22Rv1 (cell line): ENCODE data around the gene TMEM131.
"Not testable (repeated sequence)": the region's sequence is repeated elsewhere in the genome, so short reads cannot be mapped to it uniquely, and the experiment has no call there.

Source experiments
- H3K27ac ChIP-seq: fragments of 450-650 bp; 2 replicates; pipeline ENCODE4 v1.5.1; 2017
- ZFX ChIP-seq: fragments of 450-650 bp; IDR thresholded peaks from 2 replicates; pipeline ENCODE4 v1.6.1; 2017; ENCODE audit warnings: antibody characterized with exemption, borderline replicate concordance
- TF ChIP-seq, protein P1 (sequence below): fragments of 450-650 bp; IDR thresholded peaks from 2 replicates; pipeline ENCODE4 v1.5.1; 2017; ENCODE audit warnings: mild to moderate bottlenecking

Gene TMEM131

GRCh38 chr2:97907369-97908100 is 88.2 kb downstream of the TMEM131 start:
- H3K27ac ChIP-seq, result no peak overlapping the region
- TF ChIP-seq, protein P1, sequence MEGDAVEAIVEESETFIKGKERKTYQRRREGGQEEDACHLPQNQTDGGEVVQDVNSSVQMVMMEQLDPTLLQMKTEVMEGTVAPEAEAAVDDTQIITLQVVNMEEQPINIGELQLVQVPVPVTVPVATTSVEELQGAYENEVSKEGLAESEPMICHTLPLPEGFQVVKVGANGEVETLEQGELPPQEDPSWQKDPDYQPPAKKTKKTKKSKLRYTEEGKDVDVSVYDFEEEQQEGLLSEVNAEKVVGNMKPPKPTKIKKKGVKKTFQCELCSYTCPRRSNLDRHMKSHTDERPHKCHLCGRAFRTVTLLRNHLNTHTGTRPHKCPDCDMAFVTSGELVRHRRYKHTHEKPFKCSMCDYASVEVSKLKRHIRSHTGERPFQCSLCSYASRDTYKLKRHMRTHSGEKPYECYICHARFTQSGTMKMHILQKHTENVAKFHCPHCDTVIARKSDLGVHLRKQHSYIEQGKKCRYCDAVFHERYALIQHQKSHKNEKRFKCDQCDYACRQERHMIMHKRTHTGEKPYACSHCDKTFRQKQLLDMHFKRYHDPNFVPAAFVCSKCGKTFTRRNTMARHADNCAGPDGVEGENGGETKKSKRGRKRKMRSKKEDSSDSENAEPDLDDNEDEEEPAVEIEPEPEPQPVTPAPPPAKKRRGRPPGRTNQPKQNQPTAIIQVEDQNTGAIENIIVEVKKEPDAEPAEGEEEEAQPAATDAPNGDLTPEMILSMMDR, result no peak
- no peak for TF ChIP-seq ZFX

GRCh38 chr2:97906307-97906706 is 89.4 kb downstream of the TMEM131 start:
- H3K27ac ChIP-seq, result no peak overlapping the region
- TF ChIP-seq, protein P1, result no peak
- no peak for TF ChIP-seq ZFX

DNA sequence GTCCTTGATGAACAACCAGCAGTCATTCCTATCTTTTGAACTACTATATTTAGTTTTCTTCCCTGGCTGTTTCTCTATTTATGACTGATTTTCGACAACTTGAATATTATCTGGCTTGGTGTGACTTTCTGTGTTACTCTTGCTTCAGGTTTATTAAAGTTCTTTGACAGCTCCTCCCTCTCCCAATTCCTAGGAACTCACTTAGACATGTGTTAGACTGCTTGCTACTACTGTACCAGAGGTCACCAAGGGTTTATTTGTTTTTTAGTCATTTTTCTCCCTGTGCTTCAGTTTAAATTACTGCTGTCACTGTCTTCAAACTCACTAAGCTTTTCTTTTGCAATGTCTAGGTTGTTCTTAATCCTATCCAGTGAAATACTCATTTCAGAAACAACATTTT is 90.5 kb downstream of the TMEM131 start:
- TF ChIP-seq, protein P1, result no peak
- TF ChIP-seq ZFX, result no peak
- H3K27ac ChIP-seq, result no peak overlapping the region

GRCh38 chr2:97901862-97902261 is 93.9 kb downstream of the TMEM131 start:
- TF ChIP-seq, protein P1, result no peak
- TF ChIP-seq ZFX, result no peak
- no peak overlapping the region for H3K27ac ChIP-seq

- TF ChIP-seq, protein P1, result no peak
- TF ChIP-seq ZFX, result no peak
These were observed 94.9 kb downstream of the TMEM131 start for GRCh38 chr2:97900806-97901205.

DNA sequence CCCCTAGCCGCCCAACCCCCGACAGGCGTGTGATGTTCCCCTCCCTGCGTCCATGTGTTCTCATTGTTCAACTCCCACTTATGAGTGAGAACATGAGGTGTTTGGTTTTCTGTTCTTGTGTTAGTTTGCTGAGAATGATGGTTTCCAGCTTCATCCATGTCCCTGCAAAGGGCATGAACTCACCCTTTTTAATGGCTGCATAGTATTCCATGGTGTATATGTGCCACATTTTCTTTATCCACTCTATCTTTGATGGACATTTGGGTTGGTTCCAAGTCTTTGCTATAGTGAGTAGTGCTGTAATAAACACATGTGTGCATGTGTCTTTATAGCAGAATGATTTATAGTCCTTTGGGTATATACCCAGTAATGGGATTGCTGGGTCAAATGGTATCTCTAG is 102.7 kb downstream of the TMEM131 start:
- not testable (repeated sequence) for H3K27ac ChIP-seq

More at GRCh38 chr2:97900806-97901205, 94.9 kb downstream of the TMEM131 start:
- no peak overlapping the region for H3K27ac ChIP-seq

- no peak overlapping the region for H3K27ac ChIP-seq
- no peak for TF ChIP-seq ZFX
- TF ChIP-seq, protein P1, result no peak
These were observed 104.1 kb downstream of the TMEM131 start for GRCh38 chr2:97891611-97892010.

DNA sequence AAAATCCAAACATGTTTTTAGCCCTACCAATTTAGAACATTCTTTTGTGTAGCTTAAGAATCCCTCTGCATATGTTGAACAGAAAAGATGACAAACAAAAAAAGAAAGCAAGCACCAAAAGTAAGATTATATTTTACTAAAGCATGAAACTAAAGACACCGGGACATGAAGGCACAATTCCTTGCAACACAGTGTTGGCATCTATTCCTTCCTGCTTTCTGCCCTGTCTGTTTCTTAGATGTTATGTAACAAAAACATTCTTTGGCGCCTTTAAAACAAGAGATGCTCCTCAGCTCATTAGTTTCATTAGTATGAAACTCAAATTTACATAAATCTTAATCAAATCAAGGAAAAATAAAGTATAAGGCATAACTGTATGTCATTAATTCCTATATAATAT is 106.6 kb downstream of the TMEM131 start:
- H3K27ac ChIP-seq, result no peak overlapping the region
- no peak for TF ChIP-seq ZFX
- TF ChIP-seq, protein P1, result no peak
